HCT116 (cell line): ENCODE results near the gene CCDC9B. TPM values are rescaled to one million over a fixed set of nuclear protein-coding genes. Genes with fewer than 3 reads are reported as not detected.

Experiments
- ATAC-seq: fragments of 200-7000 bp; cut with Tn5 transposase; 2 replicates; pipeline ENCODE4 v1.9.1; 2020; ENCODE audit warnings: mild to moderate bottlenecking, moderate library complexity
- BruUV-seq: library from RNA; stranded (reverse); fragments of 400-500 nt; replicated peaks from 2 replicates; lab custom pipeline; 2021; lab: Mats Ljungman, UMichigan
- CTCF ChIA-PET: fragments of 300-600 bp; sonication (Branson Sonifier 250); formaldehyde crosslinking; loops from one replicate; lab custom pipeline; 2021; ENCODE audit warnings: antibody characterized with exemption; lab: Charles Lee
- POLR2A ChIA-PET: fragments of 300-600, 350-600 bp; sonication (Branson Sonifier 250); formaldehyde crosslinking; loops from one replicate; lab custom pipeline; 2021; ENCODE audit warnings: antibody characterized with exemption; lab: Charles Lee
- RAD21 ChIA-PET, 2 experiments: fragments of 300-600 bp; sonication (Branson Sonifier 250); formaldehyde crosslinking; loops; one replicate each; lab custom pipeline; 2023; ENCODE audit warnings: low total read pairs in 2 of 2; ENCODE audit not compliant: uncharacterized antibody in 2 of 2, unreplicated experiment in 2 of 2, low non-redundant PET in 1 of 2; lab: Charles Lee
- DNase-seq: peaks from one replicate; pipeline ENCODE4 v3.0.0-alpha.2; 2010; ENCODE audit warnings: low read depth, low spot score
- H2AFZ ChIP-seq: fragments of 200-600 bp; shearing (Covaris generic), sonication (generic); 2 replicates; pipeline ENCODE4 v1.6.1; 2017; ENCODE audit warnings: low read depth, mixed run types, mixed read lengths, antibody characterized with exemption, low read length; ENCODE audit not compliant: poor library complexity, severe bottlenecking
- H3K27ac ChIP-seq: 2 replicates; pipeline ENCODE4 v1.5.1; 2012; ENCODE audit warnings: low read depth, low read length
- H3K27me3 ChIP-seq: fragments of 200-600 bp; sonication (generic); 2 replicates; pipeline ENCODE4 v1.6.1; 2016; ENCODE audit warnings: mixed run types, low read length, mixed read lengths; ENCODE audit not compliant: insufficient read depth
- H3K36me3 ChIP-seq, 2 experiments: fragments of 200-500 bp in 1 of 2; fragments of 200-600 bp in 1 of 2; sonication (Bioruptor generic) in 1 of 2; sonication (generic) in 1 of 2; 2 replicates each; pipeline versions ENCODE4 v1.5.1 to v1.6.1; 2014 to 2016; ENCODE audit warnings: low read length in 2 of 2, inconsistent platforms in 1 of 2, mixed read lengths in 1 of 2, mixed run types in 1 of 2; ENCODE audit not compliant: insufficient read depth in 2 of 2, control insufficient read depth in 1 of 2
- H3K4me1 ChIP-seq, 2 experiments: fragments of 200-600 bp in 1 of 2; sonication (generic) in 1 of 2; 2 replicates each; pipeline versions ENCODE4 v1.5.1 to v1.6.1; 2012 to 2017; ENCODE audit warnings: low read length in 2 of 2, inconsistent platforms in 1 of 2, mild to moderate bottlenecking in 1 of 2, mixed read lengths in 1 of 2, mixed run types in 1 of 2, moderate library complexity in 1 of 2; ENCODE audit not compliant: insufficient read depth in 2 of 2, control insufficient read depth in 1 of 2
- H3K4me2 ChIP-seq: fragments of 200-600 bp; sonication (generic); 2 replicates; pipeline ENCODE4 v1.6.1; 2017; ENCODE audit warnings: mixed run types, low read length, mixed read lengths
- H3K4me3 ChIP-seq, 2 experiments: fragments of 200-600 bp in 1 of 2; sonication (generic) in 1 of 2; replicated peaks in 1 of 2; 2 replicates each; pipeline ENCODE4 v1.5.1; 2011 to 2016; ENCODE audit warnings: low read length in 2 of 2, control low read depth in 1 of 2, low read depth in 1 of 2, mild to moderate bottlenecking in 1 of 2, mixed read lengths in 1 of 2, mixed run types in 1 of 2
- H3K79me2 ChIP-seq: fragments of 200-600 bp; sonication (generic); 2 replicates; pipeline ENCODE4 v1.6.1; 2017; ENCODE audit warnings: mild to moderate bottlenecking, mixed run types, low read length, moderate library complexity, mixed read lengths; ENCODE audit not compliant: insufficient read depth
- H3K9ac ChIP-seq: fragments of 200-600 bp; sonication (generic); 2 replicates; pipeline ENCODE4 v1.6.1; 2016; ENCODE audit warnings: low read length, mixed read lengths
- H3K9me2 ChIP-seq: fragments of 200-600 bp; sonication (generic), shearing (Covaris generic); 2 replicates; pipeline ENCODE4 v1.6.1; 2017; ENCODE audit warnings: mixed run types, mild to moderate bottlenecking, moderate library complexity; ENCODE audit not compliant: insufficient read depth
- H3K9me3 ChIP-seq, 2 experiments: fragments of 200-500 bp in 1 of 2; fragments of 200-600 bp in 1 of 2; sonication (Bioruptor generic) in 1 of 2; sonication (generic) in 1 of 2; 2 replicates each; pipeline ENCODE4 v1.6.1; 2014 to 2017; ENCODE audit warnings: low read length in 2 of 2, mixed read lengths in 2 of 2, inconsistent platforms in 1 of 2, low read depth in 1 of 2, mild to moderate bottlenecking in 1 of 2, mixed run types in 1 of 2, moderate library complexity in 1 of 2; ENCODE audit not compliant: control insufficient read depth in 1 of 2, insufficient read depth in 1 of 2
- H4K20me1 ChIP-seq: fragments of 200-600 bp; sonication (generic), shearing (Covaris generic); 2 replicates; pipeline ENCODE4 v1.6.1; 2017; ENCODE audit warnings: mixed run types, mild to moderate bottlenecking, moderate library complexity; ENCODE audit not compliant: insufficient read depth
- ELF1 ChIP-seq: IDR thresholded peaks from 2 replicates; pipeline ENCODE4 v1.6.1; 2012; ENCODE audit warnings: low read depth, borderline replicate concordance
- JUND ChIP-seq: IDR thresholded peaks from 2 replicates; pipeline ENCODE4 v1.6.1; 2012
- POLR2AphosphoS5 ChIP-seq: IDR thresholded peaks from 2 replicates; pipeline ENCODE4 v1.6.1; 2011; ENCODE audit warnings: mild to moderate bottlenecking, low read depth, low read length, moderate library complexity
- REST ChIP-seq: IDR thresholded peaks from 2 replicates; pipeline ENCODE4 v1.6.1; 2012; ENCODE audit warnings: low read depth
- TCF7L2 ChIP-seq: IDR thresholded peaks from 2 replicates; pipeline ENCODE4 v1.7.0; 2011; ENCODE audit warnings: borderline replicate concordance, inconsistent platforms; ENCODE audit not compliant: insufficient read depth, insufficient read length; ENCODE audit errors: extremely low read depth
- intact Hi-C: fragments of 100-400 bp; cut with micrococcal nuclease; formaldehyde crosslinking; loops from 2 replicates; pipeline ENCODE4 v1.10.0; 2022
- total RNA-seq: library from RNA; stranded (reverse); gene quantifications from one replicate; pipeline ENCODE4 v1.2.1, GENCODE V29; 2021; ENCODE audit not compliant: unreplicated experiment
- TF ChIP-seq, protein P1 (sequence below): IDR thresholded peaks from 2 replicates; pipeline ENCODE4 v1.6.1; 2012

CCDC9B gene
- total RNA-seq, 1 experiment from 2014 or later: 15.6 TPM

DNA sequence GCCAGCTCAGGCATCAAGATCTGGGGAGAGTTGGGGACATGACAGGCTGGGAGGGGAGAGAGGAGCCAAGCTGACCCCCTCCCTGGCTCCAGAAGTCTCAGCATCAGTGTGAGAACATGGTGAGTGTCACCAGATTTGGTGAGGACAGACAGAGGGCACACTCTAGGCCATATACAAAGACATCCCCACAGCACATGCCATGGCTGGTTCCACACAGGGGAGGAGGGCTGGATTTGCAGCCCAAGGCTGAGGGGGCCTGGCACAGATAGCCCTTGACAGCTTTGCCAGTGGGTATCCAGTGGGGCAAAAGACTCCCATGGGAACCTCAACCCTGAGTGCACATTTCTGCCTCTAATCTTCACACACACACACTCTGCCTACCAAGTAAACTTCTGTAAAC, 47.7 kb downstream of the CCDC9B start:
- CTCF ChIA-PET: interaction anchor here (1.5 kb wide), 1 partner anchor 17 kb away, joined by 4 read pairs; no protein-coding TSS in a partner anchor
- H3K4me1 ChIP-seq: peaks cover 35 to 42% of the 10 kb centered on the region in 2 experiments

More for the DNA sequence above, 47.7 kb downstream of the CCDC9B start:
- Histone ChIP-seq H4K20me1 (no peaks in the 10 kb centered on the region), H3K27ac (no peak overlapping the region), H3K27me3 (no peaks in the 10 kb centered on the region)
- TF ChIP-seq ELF1: no peak
- TF ChIP-seq JUND: no peak
- TF ChIP-seq POLR2AphosphoS5: no peak
- TF ChIP-seq REST: no peak
- TF ChIP-seq, protein P1, sequence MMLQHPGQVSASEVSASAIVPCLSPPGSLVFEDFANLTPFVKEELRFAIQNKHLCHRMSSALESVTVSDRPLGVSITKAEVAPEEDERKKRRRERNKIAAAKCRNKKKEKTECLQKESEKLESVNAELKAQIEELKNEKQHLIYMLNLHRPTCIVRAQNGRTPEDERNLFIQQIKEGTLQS: no peak
- no peak for TF ChIP-seq TCF7L2
- TF ChIP-seq, all 23 proteins: peak for 0
- ChIA-PET POLR2A (no interaction called here), RAD21 (no interaction called here)
- Histone ChIP-seq H2AFZ (no peak overlapping the region), H3K9ac (no peak overlapping the region), H3K4me2 (no peak overlapping the region), H3K9me2 (no peaks in the 10 kb centered on the region), H3K36me3 (no peaks in the 10 kb centered on the region), H3K9me3 (no peaks in the 10 kb centered on the region), H3K4me3 (no peak overlapping the region), H3K79me2 (no peaks in the 10 kb centered on the region)
- no TSS peak for BruUV-seq
- no peak for DNase-seq
- ATAC-seq: no peak
- intact Hi-C loops: no loop called here
